Astrocyte of the cerebellum (primary cell): ENCODE results near the gene C11orf68.

Experiments
- DNase-seq: peaks from one replicate; pipeline ENCODE4 v3.0.0-alpha.2; 2011; ENCODE audit warnings: low read depth
- H3K4me3 ChIP-seq: 2 replicates; pipeline ENCODE4 v1.5.1; 2011; ENCODE audit warnings: mild to moderate bottlenecking, low read depth, low read length, moderate library complexity
- CTCF ChIP-seq: IDR thresholded peaks from 2 replicates; pipeline ENCODE4 v1.5.1; 2012; ENCODE audit warnings: low read length, low read depth, moderate library complexity, mild to moderate bottlenecking; ENCODE audit errors: missing control alignments
- in situ Hi-C: cut with HindIII; loops from 2 replicates; pipeline ENCODE4 v1.10.0; 2017; ENCODE audit warnings: low sequenced_read_pairs

C11orf68 gene

DNA sequence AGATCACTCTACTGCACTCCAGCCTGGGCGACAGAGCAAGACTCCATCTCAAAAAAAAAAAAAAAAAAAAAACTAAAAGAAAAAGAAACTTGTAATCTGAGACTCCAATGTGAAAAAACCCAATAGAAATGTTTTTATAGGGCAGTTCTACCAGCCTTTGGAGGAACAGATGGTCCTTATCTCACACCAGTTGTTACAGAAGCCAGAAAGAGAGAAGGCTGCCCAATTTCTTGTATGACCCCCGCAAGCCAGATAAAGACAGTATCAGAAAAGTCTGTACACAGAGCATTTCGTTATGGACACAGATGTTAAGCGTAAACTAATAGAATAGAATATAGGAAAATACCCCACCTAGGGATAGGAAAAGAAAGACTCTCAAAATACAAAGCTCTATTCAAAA lies 15.2 kb upstream of the C11orf68 start:
- no peak overlapping the region for H3K4me3 ChIP-seq
- in situ Hi-C loops = no loop called here
- DNase-seq = no peak
- no peak for TF ChIP-seq CTCF

DNA sequence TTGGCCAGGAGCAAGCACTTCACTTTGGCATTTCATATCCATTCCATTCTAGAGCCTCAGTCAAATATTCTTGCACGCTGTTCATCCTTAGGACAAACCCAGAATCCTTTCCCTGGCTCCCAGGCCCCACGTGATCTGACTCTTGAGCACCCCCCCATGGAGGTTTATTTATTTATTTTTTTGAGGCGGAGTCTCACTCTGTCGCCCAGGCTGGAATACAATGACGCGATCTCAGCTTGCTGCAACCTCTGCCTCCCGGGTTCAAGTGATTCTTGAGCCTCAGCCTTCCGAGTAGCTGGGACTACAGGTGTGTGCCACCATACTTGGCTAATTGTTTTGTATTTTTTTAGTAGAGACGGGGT lies 13.7 kb upstream of the C11orf68 start:
- TF ChIP-seq CTCF = no peak
- in situ Hi-C loops = no loop called here
- no peak overlapping the region for H3K4me3 ChIP-seq
- DNase-seq = no peak

DNA sequence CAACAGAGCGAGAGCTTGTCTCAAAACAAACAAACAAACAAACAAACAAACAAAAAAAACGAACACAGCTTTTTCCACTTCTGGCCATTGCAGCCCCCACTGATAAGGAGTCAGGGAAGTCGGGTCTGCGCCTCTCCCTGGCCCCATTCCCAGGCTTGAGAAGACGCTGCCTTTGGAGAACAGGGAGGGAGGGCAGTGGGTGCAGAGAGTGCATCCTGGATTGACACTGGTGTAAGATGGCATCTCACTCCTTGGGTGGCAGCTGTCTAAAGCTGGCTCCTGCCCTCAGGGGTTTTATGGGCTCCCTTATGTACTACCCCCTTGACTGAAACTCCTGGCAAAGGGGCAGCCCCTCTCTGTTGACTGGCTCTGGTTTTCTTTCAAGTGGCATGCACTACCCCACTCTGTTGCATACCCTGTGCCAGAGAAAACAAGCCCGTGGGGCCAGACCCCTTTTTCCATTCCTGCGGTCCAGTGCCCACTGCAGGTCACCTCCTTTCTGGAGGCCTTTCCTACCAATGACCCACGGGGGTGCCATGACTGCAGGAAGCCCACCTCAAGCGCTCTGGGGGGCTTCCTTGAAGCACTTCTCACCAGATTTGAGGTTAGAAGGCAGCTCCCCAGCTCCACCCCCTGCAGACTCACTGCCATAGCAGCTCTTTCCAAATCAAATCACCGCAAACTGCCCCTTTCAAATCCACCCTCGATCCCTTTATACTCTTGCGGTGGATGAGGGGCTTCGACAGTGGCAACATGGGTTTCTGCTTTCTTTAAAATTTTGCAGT lies 13.1 kb upstream of the C11orf68 start:
- in situ Hi-C loops = no loop called here
- TF ChIP-seq CTCF = no peak
- H3K4me3 ChIP-seq = no peak overlapping the region
- no peak for DNase-seq

GRCh38 chr11:65928667-65929066 lies 9.8 kb upstream of the C11orf68 start:
- H3K4me3 ChIP-seq = no peak overlapping the region
- DNase-seq = no peak
- in situ Hi-C loops = no loop called here
- TF ChIP-seq CTCF = no peak

GRCh38 chr11:65927904-65928397 lies 9.1 kb upstream of the C11orf68 start:
- DNase-seq = no peak
- TF ChIP-seq CTCF = no peak
- H3K4me3 ChIP-seq = no peak overlapping the region
- in situ Hi-C loops = no loop called here

DNA sequence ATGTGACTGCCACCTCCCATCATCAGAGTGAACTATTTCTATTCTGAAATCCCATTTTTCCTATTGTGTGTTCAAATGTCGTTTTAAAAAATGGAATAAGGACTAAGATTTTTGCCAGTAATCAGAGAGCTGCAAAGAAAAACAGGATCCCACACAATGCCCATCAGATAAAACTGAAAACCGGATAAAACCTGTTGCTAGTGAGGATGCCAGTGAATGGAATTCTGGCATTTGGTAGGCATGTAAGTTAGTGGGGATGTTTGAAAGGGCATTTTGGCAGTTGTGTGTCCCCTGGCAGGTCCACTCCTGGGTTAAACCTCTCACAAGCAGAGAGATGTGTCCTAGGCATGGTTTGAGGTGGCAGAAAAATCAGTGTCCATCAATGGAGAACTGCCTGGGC lies 6.5 kb upstream of the C11orf68 start:
- in situ Hi-C loops = no loop called here
- no peak for TF ChIP-seq CTCF
- no peak overlapping the region for H3K4me3 ChIP-seq
- no peak for DNase-seq
